PC-3 (cell line): ENCODE measurements around the gene COMT.

Experiments
- CTCF ChIP-seq: fragments of 300-600 bp; sonication (generic); conservative IDR thresholded peaks from 2 replicates; pipeline ENCODE4 v1.5.1; 2017; ENCODE audit warnings: antibody characterized with exemption, low read depth, mild to moderate bottlenecking, low read length
- EZH2 ChIP-seq: fragments of 300-600 bp; sonication (generic); IDR thresholded peaks from one replicate; pipeline ENCODE4 v1.6.1; 2017; ENCODE audit warnings: antibody characterized with exemption, mild to moderate bottlenecking, low read length; ENCODE audit not compliant: unreplicated experiment
- EZH2phosphoT487 ChIP-seq: fragments of 300-600 bp; sonication (generic); IDR thresholded peaks from 2 replicates; pipeline ENCODE4 v1.6.1; 2018; ENCODE audit warnings: mild to moderate bottlenecking, antibody characterized with exemption, low read length, borderline replicate concordance

GRCh38 chr22:20008221-20008995 lies 66.8 kb downstream of the COMT start:
- TF ChIP-seq CTCF: no peak
- no peak for TF ChIP-seq EZH2
- TF ChIP-seq EZH2phosphoT487: no peak
